SU-DHL-6 (cell line): ENCODE measurements around the gene GTF2I.
A peak's percentile ranks its signal among the peaks of the same experiment; 100 is the strongest.
"Not testable (repeated sequence)": the region's sequence is repeated elsewhere in the genome, so short reads cannot be mapped to it uniquely, and the experiment has no call there.

Experiments used
- H2AFZ ChIP-seq: fragments of 200-600 bp; sonication (generic); 2 replicates; pipeline ENCODE4 v1.6.1; 2014; ENCODE audit warnings: low read depth, mild to moderate bottlenecking, moderate library complexity, mixed read lengths, antibody characterized with exemption, low read length; ENCODE audit not compliant: severe bottlenecking
- H3F3A ChIP-seq: fragments of 200-600 bp; shearing (Covaris generic); 2 replicates; pipeline ENCODE4 v1.6.0; 2016; ENCODE audit warnings: antibody characterized with exemption, mild to moderate bottlenecking; ENCODE audit not compliant: insufficient read depth
- H3K27ac ChIP-seq: fragments of 200-600 bp; sonication (generic); 2 replicates; pipeline ENCODE4 v1.5.1; 2016; ENCODE audit warnings: low read depth, mild to moderate bottlenecking, low read length, moderate library complexity, mixed read lengths
- H3K27me3 ChIP-seq: fragments of 200-600 bp; sonication (generic), shearing (Covaris generic); 2 replicates; pipeline ENCODE4 v1.6.0; 2014; ENCODE audit warnings: mild to moderate bottlenecking, low read length
- H3K36me3 ChIP-seq: fragments of 200-600 bp; sonication (generic); 2 replicates; pipeline ENCODE4 v1.6.1; 2014; ENCODE audit warnings: mild to moderate bottlenecking, low read length, mixed read lengths
- H3K4me2 ChIP-seq: fragments of 300-600, 200-600 bp; shearing (Covaris generic), sonication (generic); 2 replicates; pipeline ENCODE4 v1.6.0; 2014; ENCODE audit warnings: low read length, low read depth, mild to moderate bottlenecking; ENCODE audit not compliant: poor library complexity, severe bottlenecking
- H3K4me3 ChIP-seq: fragments of 200-600 bp; sonication (generic); 2 replicates; pipeline ENCODE4 v1.5.1; 2014; ENCODE audit warnings: antibody characterized with exemption, low read length, mild to moderate bottlenecking, mixed read lengths; ENCODE audit not compliant: insufficient read depth, poor library complexity, severe bottlenecking
- H3K79me2 ChIP-seq: fragments of 200-600 bp; sonication (generic); 2 replicates; pipeline ENCODE4 v1.6.1; 2014; ENCODE audit warnings: mild to moderate bottlenecking, low read length, moderate library complexity; ENCODE audit not compliant: insufficient read depth
- H3K9ac ChIP-seq: fragments of 200-600 bp; sonication (generic); 2 replicates; pipeline ENCODE4 v1.7.0; 2014; ENCODE audit warnings: mild to moderate bottlenecking, low read length
- H3K9me2 ChIP-seq: fragments of 200-600 bp; sonication (generic); replicated peaks from 2 replicates; pipeline ENCODE4 v1.6.1; 2014; ENCODE audit warnings: low read length; ENCODE audit not compliant: insufficient read depth
- H3K9me3 ChIP-seq: fragments of 200-600 bp; sonication (generic); 2 replicates; pipeline ENCODE4 v1.6.1; 2014; ENCODE audit warnings: low read length, mixed read lengths; ENCODE audit not compliant: insufficient read depth
- H4K20me1 ChIP-seq: fragments of 200-600 bp; sonication (generic); 2 replicates; pipeline ENCODE4 v1.6.1; 2014; ENCODE audit warnings: low read depth, mild to moderate bottlenecking, antibody characterized with exemption, low read length, moderate library complexity, mixed read lengths
- CTCF ChIP-seq: fragments of 200-600 bp; sonication (generic); IDR thresholded peaks from one replicate; pipeline ENCODE4 v1.5.1; 2017; ENCODE audit warnings: antibody characterized with exemption, mild to moderate bottlenecking, low read length, moderate library complexity; ENCODE audit not compliant: insufficient read depth, poor library complexity, severe bottlenecking
- EZH2phosphoT487 ChIP-seq: fragments of 200-600 bp; sonication (generic), shearing (Covaris generic); conservative IDR thresholded peaks from 2 replicates; pipeline ENCODE4 v1.6.1; 2018; ENCODE audit warnings: mild to moderate bottlenecking, antibody characterized with exemption, low read length, moderate library complexity, mixed read lengths

Gene GTF2I

GRCh38 chr7:74633451-74633921 is 24.0 kb upstream of the GTF2I start:
- Histone ChIP-seq H2AFZ (no peak overlapping the region), H3K9ac (no peak overlapping the region), H3K27ac (no peak overlapping the region), H3K36me3 (no peaks in the 10 kb centered on the region), H3K4me2 (no peak overlapping the region), H3F3A (no peaks in the 10 kb centered on the region), H3K79me2 (no peaks in the 10 kb centered on the region), H3K27me3 (no peaks in the 10 kb centered on the region), H4K20me1 (no peaks in the 10 kb centered on the region), H3K9me3 (no peaks in the 10 kb centered on the region), H3K9me2 (no peaks in the 10 kb centered on the region), H3K4me3 (no peak overlapping the region)
- TF ChIP-seq CTCF (no peak), EZH2phosphoT487 (no peak)

DNA sequence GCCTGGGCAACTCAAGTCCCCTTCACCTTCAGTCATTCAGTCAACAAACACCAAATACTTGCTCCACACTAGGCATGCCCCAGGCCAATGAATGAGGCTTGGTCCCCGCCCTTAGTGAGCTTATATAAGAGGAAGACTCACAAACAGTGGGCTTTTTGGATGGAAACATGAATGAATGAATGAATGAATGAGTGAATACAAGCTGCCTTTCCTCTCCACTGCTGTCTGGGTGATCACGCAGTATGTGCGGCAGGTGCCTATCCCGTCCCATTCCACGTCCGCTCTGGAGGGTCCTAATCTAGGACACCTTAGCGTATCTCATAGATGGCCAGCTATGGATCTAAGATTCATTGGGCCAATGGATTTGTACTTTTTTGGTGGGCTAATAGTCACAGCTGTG is 19.8 kb upstream of the GTF2I start:
- Histone ChIP-seq H3K36me3 (no peaks in the 10 kb centered on the region), H3K9ac (no peak overlapping the region), H3K9me2 (no peaks in the 10 kb centered on the region), H3K9me3 (no peaks in the 10 kb centered on the region), H3K79me2 (no peaks in the 10 kb centered on the region), H3K27me3 (no peaks in the 10 kb centered on the region), H3K27ac (no peak overlapping the region), H2AFZ (no peak overlapping the region), H3K4me2 (no peak overlapping the region), H3F3A (no peaks in the 10 kb centered on the region), H3K4me3 (no peak overlapping the region), H4K20me1 (no peaks in the 10 kb centered on the region)
- no peak for TF ChIP-seq EZH2phosphoT487
- no peak for TF ChIP-seq CTCF

DNA sequence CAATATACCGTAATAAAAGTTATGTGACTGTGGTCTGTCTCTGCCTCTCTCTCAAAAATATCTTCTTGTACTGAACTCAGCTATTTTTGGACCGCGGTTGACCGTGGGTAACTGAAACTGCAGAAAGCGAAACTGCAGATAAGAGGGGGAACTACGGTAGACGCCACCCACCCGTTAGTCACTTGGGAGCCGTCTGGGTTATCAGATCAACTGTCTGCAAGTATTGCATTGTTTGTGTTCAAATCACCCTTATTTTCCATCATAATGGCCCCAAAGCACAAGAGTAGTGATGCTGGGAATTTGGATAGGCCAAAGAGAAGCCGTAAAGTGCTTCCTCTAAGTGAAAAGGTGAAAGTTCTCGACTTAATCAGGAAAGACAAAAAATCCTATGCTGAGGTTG is 7.5 kb upstream of the GTF2I start:
- not testable (repeated sequence) for H3F3A ChIP-seq, H3K79me2 ChIP-seq, H2AFZ ChIP-seq, H3K36me3 ChIP-seq, H3K9me3 ChIP-seq, H3K27me3 ChIP-seq, H4K20me1 ChIP-seq, H3K9me2 ChIP-seq
- peak overlapping the region; percentile 46 for H3K4me3 ChIP-seq
- H3K9ac ChIP-seq = peak overlapping the region; percentile 47
- peak overlapping the region; percentile 73 for H3K27ac ChIP-seq
- peak overlapping the region; percentile 76 for H3K4me2 ChIP-seq

GRCh38 chr7:74650493-74651132 is 6.9 kb upstream of the GTF2I start:
- Histone ChIP-seq H3K9ac (peak overlapping the region; percentile 47), H3K4me2 (peak overlapping the region; percentile 76), H2AFZ (peak overlapping the region; percentile 61), H3K4me3 (peak overlapping the region; percentile 46), H3F3A (peaks cover 14% of the 10 kb centered on the region), H3K27ac (peak overlapping the region; percentile 73)
- H3K79me2 ChIP-seq, H3K9me2 ChIP-seq, H3K9me3 ChIP-seq, H4K20me1 ChIP-seq, H3K27me3 ChIP-seq, H3K36me3 ChIP-seq: not testable (repeated sequence)

DNA sequence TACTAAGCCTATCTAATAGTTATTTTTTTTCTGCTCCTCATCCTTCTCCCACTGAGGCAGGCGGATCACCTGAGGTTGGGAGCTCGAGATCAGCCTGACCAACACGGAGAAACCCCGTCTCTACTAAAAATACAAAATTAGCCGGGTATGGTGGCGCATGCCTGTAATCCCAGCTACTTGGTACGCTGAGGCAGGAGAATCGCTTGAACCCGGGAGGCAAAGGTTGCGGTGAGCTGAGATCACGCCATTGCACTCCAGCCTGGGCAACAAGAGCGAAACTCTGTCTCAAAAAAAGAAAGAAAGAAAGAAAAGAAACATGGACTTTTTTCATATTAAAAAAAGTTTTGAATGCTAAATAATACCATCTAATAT is 6.4 kb upstream of the GTF2I start:
- not testable (repeated sequence) for H4K20me1 ChIP-seq, H3K27me3 ChIP-seq, H3K9me3 ChIP-seq, H3K36me3 ChIP-seq, H3K79me2 ChIP-seq, H3K9me2 ChIP-seq
- H3K27ac ChIP-seq = peak overlapping the region; percentile 73
- H3K4me3 ChIP-seq = peak overlapping the region; percentile 46
- peak overlapping the region; percentile 47 for H3K9ac ChIP-seq
- peaks cover 19% of the 10 kb centered on the region for H3F3A ChIP-seq
- H2AFZ ChIP-seq = peak overlapping the region; percentile 61
- H3K4me2 ChIP-seq = peak overlapping the region; percentile 76
